Keratinocyte (primary cell): ENCODE measurements around the gene GLG1. TPM values are rescaled to one million over a fixed set of nuclear protein-coding genes. Genes with fewer than 3 reads are reported as not detected.

ENCODE experiments used
- DNase-seq: peaks from one replicate; pipeline ENCODE4 v3.0.0-alpha.2; 2011; ENCODE audit warnings: low read depth, missing footprints, low spot score
- FAIRE-seq: peaks from 2 replicates; lab custom pipeline; 2011; peaks lifted over from hg19 to GRCh38; lab: Jason Lieb, UNC
- H2AFZ ChIP-seq: 2 replicates; pipeline ENCODE4 v1.6.0; 2012; ENCODE audit warnings: low read length, control low read depth, inconsistent platforms; ENCODE audit not compliant: control insufficient read depth
- H3K27ac ChIP-seq: 2 replicates; pipeline ENCODE4 v1.5.1; 2011; ENCODE audit warnings: low read length; ENCODE audit not compliant: control insufficient read depth, insufficient read depth
- H3K27me3 ChIP-seq: 3 replicates; pipeline ENCODE4 v1.6.0; 2011; ENCODE audit warnings: low read length; ENCODE audit not compliant: control insufficient read depth, insufficient read depth; ENCODE audit errors: extremely low read depth
- H3K36me3 ChIP-seq, 2 experiments: 2 replicates in 1 of 2; 3 replicates in 1 of 2; pipeline ENCODE4 v1.5.1; 2011; ENCODE audit warnings: low read length in 2 of 2, mild to moderate bottlenecking in 1 of 2; ENCODE audit not compliant: control insufficient read depth in 2 of 2, insufficient read depth in 2 of 2; ENCODE audit errors: extremely low read depth in 1 of 2
- H3K4me1 ChIP-seq: 3 replicates; pipeline ENCODE4 v1.5.1; 2011; ENCODE audit warnings: low read length; ENCODE audit not compliant: control insufficient read depth, insufficient read depth; ENCODE audit errors: extremely low read depth
- H3K4me2 ChIP-seq: 3 replicates; pipeline ENCODE4 v1.6.0; 2011; ENCODE audit warnings: low read depth, low read length; ENCODE audit not compliant: control insufficient read depth, insufficient read depth; ENCODE audit errors: extremely low read depth
- H3K4me3 ChIP-seq, 3 experiments: fragments of 200-600 bp in 1 of 3; sonication (generic) in 1 of 3; 2 replicates in 2 of 3; 3 replicates in 1 of 3; pipeline ENCODE4 v1.5.1; 2011 to 2016; ENCODE audit warnings: low read length in 3 of 3, mild to moderate bottlenecking in 3 of 3, control low read depth in 2 of 3, inconsistent platforms in 1 of 3, low read depth in 1 of 3, mixed read lengths in 1 of 3, mixed run types in 1 of 3, moderate library complexity in 1 of 3; ENCODE audit not compliant: control insufficient read depth in 2 of 3, insufficient read depth in 2 of 3; ENCODE audit errors: extremely low read depth in 1 of 3
- H3K79me2 ChIP-seq: 2 replicates; pipeline ENCODE4 v1.6.0; 2012; ENCODE audit warnings: low read length; ENCODE audit not compliant: control insufficient read depth, insufficient read depth
- H3K9ac ChIP-seq: 3 replicates; pipeline ENCODE4 v1.6.0; 2011; ENCODE audit warnings: low read length; ENCODE audit not compliant: control insufficient read depth, insufficient read depth; ENCODE audit errors: extremely low read depth
- H3K9me1 ChIP-seq: 3 replicates; pipeline ENCODE4 v1.6.0; 2011; ENCODE audit warnings: low read length; ENCODE audit not compliant: control insufficient read depth, insufficient read depth; ENCODE audit errors: extremely low read depth
- H3K9me3 ChIP-seq: 2 replicates; pipeline ENCODE4 v1.5.1; 2012; ENCODE audit warnings: low read depth, low read length; ENCODE audit not compliant: control insufficient read depth
- H4K20me1 ChIP-seq: 3 replicates; pipeline ENCODE4 v1.6.0; 2011; ENCODE audit warnings: low read length; ENCODE audit not compliant: control insufficient read depth, insufficient read depth; ENCODE audit errors: extremely low read depth
- EZH2 ChIP-seq: IDR thresholded peaks from one replicate; pipeline ENCODE4 v1.6.1; 2012; ENCODE audit warnings: inconsistent platforms, mild to moderate bottlenecking, low read length, moderate library complexity
- dilution Hi-C: fragments of 300-500 bp; cut with MboI; formaldehyde crosslinking; loops from one replicate; pipeline ENCODE4 v1.7.0; 2020; ENCODE audit warnings: low sequenced_read_pairs; ENCODE audit not compliant: extremely low pct_ligation_motif_present
- polyA plus RNA-seq, 5 experiments: library from polyadenylated mRNA; depleted of rRNA in 3 of 5; stranded (reverse) in 3 of 5; stranded (forward) in 1 of 5; unstranded in 1 of 5; fragments of >200 nt; gene quantifications; 1 replicate in 1 of 5; 2 replicates in 3 of 5; 3 replicates in 1 of 5; pipeline versions ENCODE4 v1.2.1 to v1.2.3, GENCODE V29; 2011 to 2012; ENCODE audit warnings: missing spikeins in 2 of 5, low read depth in 1 of 5, low replicate concordance in 1 of 5
- TF ChIP-seq, protein P1 (sequence below), 3 experiments: IDR thresholded peaks in 1 of 3; conservative IDR thresholded peaks in 1 of 3; optimal IDR thresholded peaks in 1 of 3; 2 replicates in 2 of 3; 3 replicates in 1 of 3; pipeline versions ENCODE3 to v1.5.1; 2011; ENCODE audit warnings: low read length in 3 of 3, mild to moderate bottlenecking in 3 of 3, moderate library complexity in 2 of 3, control low read depth in 1 of 3, inconsistent platforms in 1 of 3; ENCODE audit not compliant: insufficient read depth in 2 of 3; ENCODE audit errors: extremely low read depth in 1 of 3

Gene GLG1
- polyA plus RNA-seq, 1 donor (not counting 4 experiments of a cell fraction or from before 2014, with no cell fraction given), result 63.6 TPM

DNA sequence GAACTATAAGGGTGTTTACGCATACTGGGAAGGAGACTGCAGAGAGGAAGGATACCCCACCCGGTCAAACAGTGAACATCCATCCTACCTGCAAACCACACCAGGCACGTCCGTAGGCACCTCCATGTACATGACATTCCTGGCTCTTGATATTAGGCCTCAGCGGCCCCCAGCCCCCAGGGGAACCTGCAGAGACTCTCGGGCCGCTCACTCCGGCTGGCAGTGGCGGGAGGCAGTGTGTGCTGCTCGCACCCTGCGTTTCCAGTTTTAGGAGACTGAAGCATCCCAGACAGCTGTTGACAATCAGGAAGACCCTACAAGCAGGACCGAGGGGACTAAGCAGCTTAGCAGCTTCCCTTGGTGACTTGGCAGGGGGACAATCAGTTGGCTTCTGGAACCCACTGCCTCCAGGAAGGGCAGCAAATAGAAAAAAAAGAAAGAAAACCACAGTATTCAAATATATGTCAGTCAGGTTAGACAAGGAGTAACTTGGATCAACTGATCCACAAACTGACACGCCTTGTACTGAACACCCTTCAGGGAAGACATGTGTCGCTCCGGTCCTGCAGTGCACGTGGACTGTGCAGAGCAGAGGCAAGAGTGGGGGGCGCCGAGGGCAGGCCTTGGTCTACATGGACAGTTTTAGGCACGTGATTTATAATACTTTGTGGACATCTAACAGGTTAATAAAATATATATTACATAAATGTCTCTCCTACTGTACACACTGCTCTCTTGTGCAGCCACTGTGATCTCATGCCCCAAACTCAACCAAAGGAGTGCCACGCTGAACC lies 155.8 kb downstream of the GLG1 start:
- dilution Hi-C loops, result no loop called here
- Histone ChIP-seq H3K27ac (no peak overlapping the region), H4K20me1 (no peaks in the 10 kb centered on the region), H3K9me3 (no peaks in the 10 kb centered on the region), H2AFZ (no peak overlapping the region), H3K4me2 (no peak overlapping the region), H3K79me2 (no peaks in the 10 kb centered on the region), H3K27me3 (no peaks in the 10 kb centered on the region), H3K36me3 (peaks cover 17 to 30% of the 10 kb centered on the region in 2 experiments), H3K4me1 (peaks cover 54% of the 10 kb centered on the region), H3K9ac (no peak overlapping the region), H3K4me3 (no peak overlapping the region), H3K9me1 (no peaks in the 10 kb centered on the region)
- TF ChIP-seq EZH2, result no peak
- TF ChIP-seq, protein P1, sequence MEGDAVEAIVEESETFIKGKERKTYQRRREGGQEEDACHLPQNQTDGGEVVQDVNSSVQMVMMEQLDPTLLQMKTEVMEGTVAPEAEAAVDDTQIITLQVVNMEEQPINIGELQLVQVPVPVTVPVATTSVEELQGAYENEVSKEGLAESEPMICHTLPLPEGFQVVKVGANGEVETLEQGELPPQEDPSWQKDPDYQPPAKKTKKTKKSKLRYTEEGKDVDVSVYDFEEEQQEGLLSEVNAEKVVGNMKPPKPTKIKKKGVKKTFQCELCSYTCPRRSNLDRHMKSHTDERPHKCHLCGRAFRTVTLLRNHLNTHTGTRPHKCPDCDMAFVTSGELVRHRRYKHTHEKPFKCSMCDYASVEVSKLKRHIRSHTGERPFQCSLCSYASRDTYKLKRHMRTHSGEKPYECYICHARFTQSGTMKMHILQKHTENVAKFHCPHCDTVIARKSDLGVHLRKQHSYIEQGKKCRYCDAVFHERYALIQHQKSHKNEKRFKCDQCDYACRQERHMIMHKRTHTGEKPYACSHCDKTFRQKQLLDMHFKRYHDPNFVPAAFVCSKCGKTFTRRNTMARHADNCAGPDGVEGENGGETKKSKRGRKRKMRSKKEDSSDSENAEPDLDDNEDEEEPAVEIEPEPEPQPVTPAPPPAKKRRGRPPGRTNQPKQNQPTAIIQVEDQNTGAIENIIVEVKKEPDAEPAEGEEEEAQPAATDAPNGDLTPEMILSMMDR (optimal IDR thresholded peaks at IDR 0.05 in 1 of 3, IDR thresholded peaks at IDR 0.05 in 1 of 3, conservative IDR thresholded peaks at IDR 0.05 in 1 of 3; ENCODE audit: extremely low read depth in 1 of 3, insufficient read depth in 2 of 3, low read length in 3 of 3), result no peak
- no peak for FAIRE-seq
- no peak for DNase-seq

DNA sequence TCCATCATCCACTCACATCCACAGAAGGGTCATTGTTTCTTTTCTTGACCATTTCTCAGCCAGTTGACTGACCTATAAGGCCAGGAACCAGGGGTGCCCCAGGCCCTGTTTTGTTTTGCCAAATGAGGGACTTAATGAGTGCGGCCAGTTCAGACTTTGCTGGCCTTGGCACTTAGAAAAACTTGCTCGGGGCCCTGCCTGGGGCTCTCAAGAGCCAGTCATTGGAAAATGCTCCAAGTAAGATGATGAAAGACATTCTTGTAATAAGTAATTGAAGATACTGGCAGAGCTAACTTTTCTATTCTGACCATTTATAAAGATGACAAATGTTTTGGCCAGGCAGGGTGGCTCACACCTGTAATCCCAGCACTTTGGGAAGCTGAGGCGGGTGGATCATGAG lies 156.7 kb downstream of the GLG1 start:
- H3K9me3 ChIP-seq, result no peaks in the 10 kb centered on the region
- TF ChIP-seq, protein P1 (optimal IDR thresholded peaks at IDR 0.05 in 1 of 3, IDR thresholded peaks at IDR 0.05 in 1 of 3, conservative IDR thresholded peaks at IDR 0.05 in 1 of 3; ENCODE audit: extremely low read depth in 1 of 3, insufficient read depth in 2 of 3, low read length in 3 of 3), result no peak
- no peak for TF ChIP-seq EZH2
- H3K79me2 ChIP-seq, result no peaks in the 10 kb centered on the region
- H3K9ac ChIP-seq, result peak overlapping the region; percentile 67
- peak overlapping the region; percentile 80 for H3K4me2 ChIP-seq
- H3K36me3 ChIP-seq, result peaks cover 17 to 30% of the 10 kb centered on the region in 2 experiments
- dilution Hi-C loops, result no loop called here
- H3K9me1 ChIP-seq, result no peaks in the 10 kb centered on the region
- H3K4me1 ChIP-seq, result peaks cover 45% of the 10 kb centered on the region
- H2AFZ ChIP-seq, result no peak overlapping the region
- H3K4me3 ChIP-seq, result no peak overlapping the region
- FAIRE-seq, result no peak
- no peaks in the 10 kb centered on the region for H3K27me3 ChIP-seq
- no peak for DNase-seq
- no peaks in the 10 kb centered on the region for H4K20me1 ChIP-seq
- peak overlapping the region; percentile 92 for H3K27ac ChIP-seq
